K562 (cell line): ENCODE measurements around the gene ARHGEF16. TPM values are rescaled to one million over a fixed set of nuclear protein-coding genes. Genes with fewer than 3 reads are reported as not detected.

Experiments
- ATAC-seq: fragments of 200-7000 bp; cut with Tn5 transposase; 3 replicates; pipeline ENCODE4 v1.9.1; 2020; ENCODE audit warnings: moderate library complexity
- BruUV-seq: library from RNA; stranded (reverse); fragments of 400-500 nt; replicated peaks from 2 replicates; lab custom pipeline; 2021; lab: Mats Ljungman, UMichigan
- CTCF ChIA-PET: fragments of 300-600 bp; formaldehyde crosslinking; extraction: SDS; loops from one replicate; lab custom pipeline; 2021; ENCODE audit warnings: low intra/inter-chr PET ratio; lab: Yijun Ruan, JAX
- POLR2A ChIA-PET: fragments of 300-600, 350-650 bp; sonication (Branson Sonifier 250); formaldehyde crosslinking; extraction: SDS; loops from one replicate; lab custom pipeline; 2021; ENCODE audit warnings: antibody characterized with exemption, inconsistent platforms; lab: Yijun Ruan, JAX
- DNase-seq, 4 experiments: peaks; one replicate each; pipeline versions ENCODE4 v3.0.0 to v3.0.0-alpha.2; 2011 to 2018; ENCODE audit warnings: low spot score in 3 of 4, mixed read lengths in 3 of 4; ENCODE audit errors: extremely low read depth in 1 of 4
- FAIRE-seq: peaks from 2 replicates; lab custom pipeline; 2011; peaks lifted over from hg19 to GRCh38; lab: Jason Lieb, UNC
- H2AFZ ChIP-seq: 2 replicates; pipeline ENCODE4 v1.6.0; 2011; ENCODE audit warnings: low read depth, low read length, control low read depth, inconsistent platforms
- H3K27ac ChIP-seq: fragments of 200-600 bp; 3 replicates; pipeline ENCODE4 v1.8.0; 2011; ENCODE audit warnings: low read depth, mild to moderate bottlenecking, control low read depth, inconsistent platforms, low read length, moderate library complexity, mixed read lengths; ENCODE audit errors: extremely low read depth
- H3K27me3 ChIP-seq, 2 experiments: fragments of 300-600 bp in 1 of 2; 2 replicates in 1 of 2; 3 replicates in 1 of 2; pipeline versions ENCODE4 v1.6.0 to v1.8.0; 2011; ENCODE audit warnings: inconsistent platforms in 2 of 2, low read length in 2 of 2, mild to moderate bottlenecking in 1 of 2, mixed read lengths in 1 of 2, moderate library complexity in 1 of 2; ENCODE audit not compliant: control insufficient read depth in 2 of 2, insufficient read depth in 2 of 2
- H3K36me3 ChIP-seq: fragments of 300-600 bp; 3 replicates; pipeline ENCODE4 v1.8.0; 2011; ENCODE audit warnings: mild to moderate bottlenecking, low read length, inconsistent platforms; ENCODE audit not compliant: control insufficient read depth, insufficient read depth
- H3K4me1 ChIP-seq, 2 experiments: fragments of 200-600 bp in 1 of 2; replicated peaks in 1 of 2; 2 replicates in 1 of 2; 3 replicates in 1 of 2; pipeline versions ENCODE4 v1.5.1 to v1.8.0; 2011; ENCODE audit warnings: inconsistent platforms in 2 of 2, low read length in 2 of 2, mild to moderate bottlenecking in 1 of 2, mixed read lengths in 1 of 2, moderate library complexity in 1 of 2; ENCODE audit not compliant: control insufficient read depth in 2 of 2, insufficient read depth in 2 of 2
- H3K4me2 ChIP-seq: 2 replicates; pipeline ENCODE4 v1.6.1; 2011; ENCODE audit warnings: low read length, control low read depth, inconsistent platforms, mixed read lengths; ENCODE audit not compliant: insufficient read depth
- H3K4me3 ChIP-seq: fragments of 200-600 bp; sonication (generic), shearing (Covaris generic); 2 replicates; pipeline ENCODE4 v1.5.1; 2016; ENCODE audit warnings: control low read depth, inconsistent platforms
- H3K79me2 ChIP-seq: fragments of 200-600 bp; 3 replicates; pipeline ENCODE4 v1.8.0; 2011; ENCODE audit warnings: low read length, inconsistent platforms; ENCODE audit not compliant: control insufficient read depth, insufficient read depth
- H3K9ac ChIP-seq, 2 experiments: 2 replicates each; pipeline versions ENCODE4 v1.6.0 to v1.6.1; 2011; ENCODE audit warnings: low read depth in 2 of 2, low read length in 2 of 2, control low read depth in 1 of 2, inconsistent platforms in 1 of 2, mild to moderate bottlenecking in 1 of 2, mixed read lengths in 1 of 2; ENCODE audit not compliant: insufficient read depth in 1 of 2
- H3K9me1 ChIP-seq: one replicate; pipeline ENCODE4 v1.6.0; 2011; ENCODE audit warnings: inconsistent platforms, mild to moderate bottlenecking, low read length, moderate library complexity; ENCODE audit not compliant: control insufficient read depth, insufficient read depth
- H3K9me3 ChIP-seq: replicated peaks from 2 replicates; pipeline ENCODE4 v1.5.1; 2011; ENCODE audit warnings: low read depth, low read length, inconsistent platforms; ENCODE audit not compliant: control insufficient read depth, insufficient read depth
- H4K20me1 ChIP-seq: replicated peaks from 2 replicates; pipeline ENCODE4 v1.6.1; 2011; ENCODE audit warnings: low read length, inconsistent platforms, mixed read lengths; ENCODE audit not compliant: control insufficient read depth, insufficient read depth
- CEBPG ChIP-seq, 3 experiments: fragments of 200-800 bp in 1 of 3; sonication (Bioruptor generic) in 1 of 3; sonication (generic) in 1 of 3; formaldehyde crosslinking in 1 of 3; IDR thresholded peaks in 2 of 3; conservative IDR thresholded peaks in 1 of 3; 2 replicates each; pipeline versions ENCODE4 v1.6.1 to v1.8.0; 2016 to 2022; ENCODE audit warnings: missing compliant biosample characterization in 2 of 3, missing genetic modification characterization in 2 of 3, mild to moderate bottlenecking in 1 of 3, missing genetic modification reagents in 1 of 3
- ESRRB ChIP-seq: fragments of 250-450 bp; sonication (Bioruptor Pico); IDR thresholded peaks from 2 replicates; pipeline ENCODE4 v1.5.0; 2020; ENCODE audit warnings: mild to moderate bottlenecking, moderate library complexity, borderline replicate concordance
- GTF2E2 ChIP-seq: fragments of 200-800 bp; sonication (Bioruptor generic); IDR thresholded peaks from 2 replicates; pipeline ENCODE4 v1.6.1; 2016; ENCODE audit warnings: missing genetic modification characterization, missing compliant biosample characterization
- HDAC8 ChIP-seq: fragments of 450-650 bp; IDR thresholded peaks from 2 replicates; pipeline ENCODE4 v1.6.1; 2016; ENCODE audit warnings: mild to moderate bottlenecking, missing genetic modification characterization, moderate library complexity, missing compliant biosample characterization
- NRF1 ChIP-seq, 2 experiments: fragments of 450-650 bp; IDR thresholded peaks in 1 of 2; conservative IDR thresholded peaks in 1 of 2; 2 replicates each; pipeline ENCODE4 v1.6.1; 2014; ENCODE audit warnings: mild to moderate bottlenecking in 2 of 2
- PHB ChIP-seq: fragments of 250-450 bp; sonication (Bioruptor Pico); IDR thresholded peaks from 2 replicates; pipeline ENCODE4 v1.5.0; 2021
- RAD51 ChIP-seq: fragments of 450-650 bp; IDR thresholded peaks from 2 replicates; pipeline ENCODE4 v1.7.1; 2016; ENCODE audit warnings: low read depth, mild to moderate bottlenecking, borderline replicate concordance
- SAP30 ChIP-seq: fragments of 200-600 bp; sonication (generic); IDR thresholded peaks from 2 replicates; pipeline ENCODE4 v1.6.1; 2012; ENCODE audit warnings: borderline replicate concordance, low read depth, mild to moderate bottlenecking, moderate library complexity, low read length, control low read depth, inconsistent platforms; ENCODE audit not compliant: insufficient read depth, poor library complexity, severe bottlenecking
- SIN3B ChIP-seq: fragments of 450-650 bp; IDR thresholded peaks from 2 replicates; pipeline ENCODE4 v1.6.1; 2017; ENCODE audit warnings: low read depth, mild to moderate bottlenecking, moderate library complexity
- SIRT6 ChIP-seq: IDR thresholded peaks from one replicate; pipeline ENCODE4 v1.6.1; 2012; ENCODE audit warnings: low read depth, mild to moderate bottlenecking, control low read depth, inconsistent platforms, low read length, moderate library complexity
- SRSF7 ChIP-seq: fragments of 200-400 bp; formaldehyde crosslinking; optimal IDR thresholded peaks from 2 replicates; pipeline ENCODE3; 2017; ENCODE audit warnings: mild to moderate bottlenecking, low read depth, low read length
- ZFP36 ChIP-seq: fragments of 150-350 bp; IDR thresholded peaks from 2 replicates; pipeline ENCODE4 v1.6.1; 2018; ENCODE audit warnings: low read length, low read depth; ENCODE audit not compliant: partially characterized antibody
- ZNF324 ChIP-seq: fragments of 250-450 bp; sonication (Bioruptor Pico); IDR thresholded peaks from 2 replicates; pipeline ENCODE4 v1.4.0; 2020; ENCODE audit warnings: mild to moderate bottlenecking
- ZNF436 ChIP-seq: fragments of 250-450, 450-650 bp; sonication (Bioruptor Pico); formaldehyde crosslinking; IDR thresholded peaks from 2 replicates; pipeline ENCODE4 v1.7.0; 2020; ENCODE audit warnings: mild to moderate bottlenecking
- WGBS: fragments of 100-300 bp; shearing (Covaris generic); methylation state at CpG from one replicate; pipeline ENCODE4 v1.1.6; 2016; ENCODE audit warnings: low coverage, mixed read lengths; ENCODE audit not compliant: insufficient coverage; ENCODE audit errors: missing lambda C conversion rate; 5-methylcytosine and 5-hydroxymethylcytosine counted together
- in situ Hi-C: fragments of 300-500 bp; cut with MboI; formaldehyde crosslinking; loops from 4 replicates; pipeline ENCODE4 v1.15.0; 2018; ENCODE audit warnings: inconsistent platforms, mixed read lengths
- intact Hi-C: fragments of 100-400 bp; cut with micrococcal nuclease; formaldehyde crosslinking; loops from 2 replicates; pipeline ENCODE4 v1.14.2; 2022
- polyA plus RNA-seq, 8 experiments: library from polyadenylated mRNA; depleted of rRNA in 4 of 8; stranded (reverse) in 5 of 8; unstranded in 3 of 8; fragments of >200 nt; fragmentation: Nextera tagmentation in 2 of 8; fragmentation: Illumina TruSeq in 1 of 8; extraction: Ambion mirVana in 2 of 8; extraction: Trizol in 1 of 8; gene quantifications; 2 replicates each; pipeline versions ENCODE4 v1.2.1 to v1.2.3, GENCODE V29; 2011 to 2014; ENCODE audit warnings: inconsistent platforms in 1 of 8, missing spikeins in 1 of 8
- total RNA-seq, 7 experiments: library from RNA; depleted of rRNA in 6 of 7; stranded (reverse); fragments of >200 nt in 6 of 7; fragmentation: Illumina TruSeq in 2 of 7; extraction: Trizol in 2 of 7; gene quantifications; 2 replicates each; pipeline versions ENCODE4 v1.2.1 to v1.2.3, GENCODE V29; 2011 to 2021; ENCODE audit warnings: low replicate concordance in 1 of 7
- TF ChIP-seq, protein P1 (sequence below): fragments of 250-450 bp; sonication (Bioruptor Pico); IDR thresholded peaks from 2 replicates; pipeline ENCODE4 v1.8.0; 2021; ENCODE audit warnings: moderate library complexity, mild to moderate bottlenecking, inconsistent platforms
- TF ChIP-seq, protein P2 (sequence below): fragments of 450-650 bp; formaldehyde crosslinking; conservative IDR thresholded peaks from 2 replicates; pipeline ENCODE4 v1.4.0; 2022; ENCODE audit warnings: mild to moderate bottlenecking, missing genetic modification characterization
- TF ChIP-seq, protein P3 (sequence below): sonication (generic); formaldehyde crosslinking; IDR thresholded peaks from 2 replicates; pipeline ENCODE4 v1.8.0; 2022; ENCODE audit warnings: missing genetic modification reagents, mild to moderate bottlenecking, borderline replicate concordance

The ARHGEF16 gene
- total and polyA plus RNA-seq, 9 of the 15 experiments (the other 6 are each of a cell fraction or from before 2014, with no cell fraction given) = 0.15 to 1.2 (median 0.49) TPM; not detected in 2

DNA sequence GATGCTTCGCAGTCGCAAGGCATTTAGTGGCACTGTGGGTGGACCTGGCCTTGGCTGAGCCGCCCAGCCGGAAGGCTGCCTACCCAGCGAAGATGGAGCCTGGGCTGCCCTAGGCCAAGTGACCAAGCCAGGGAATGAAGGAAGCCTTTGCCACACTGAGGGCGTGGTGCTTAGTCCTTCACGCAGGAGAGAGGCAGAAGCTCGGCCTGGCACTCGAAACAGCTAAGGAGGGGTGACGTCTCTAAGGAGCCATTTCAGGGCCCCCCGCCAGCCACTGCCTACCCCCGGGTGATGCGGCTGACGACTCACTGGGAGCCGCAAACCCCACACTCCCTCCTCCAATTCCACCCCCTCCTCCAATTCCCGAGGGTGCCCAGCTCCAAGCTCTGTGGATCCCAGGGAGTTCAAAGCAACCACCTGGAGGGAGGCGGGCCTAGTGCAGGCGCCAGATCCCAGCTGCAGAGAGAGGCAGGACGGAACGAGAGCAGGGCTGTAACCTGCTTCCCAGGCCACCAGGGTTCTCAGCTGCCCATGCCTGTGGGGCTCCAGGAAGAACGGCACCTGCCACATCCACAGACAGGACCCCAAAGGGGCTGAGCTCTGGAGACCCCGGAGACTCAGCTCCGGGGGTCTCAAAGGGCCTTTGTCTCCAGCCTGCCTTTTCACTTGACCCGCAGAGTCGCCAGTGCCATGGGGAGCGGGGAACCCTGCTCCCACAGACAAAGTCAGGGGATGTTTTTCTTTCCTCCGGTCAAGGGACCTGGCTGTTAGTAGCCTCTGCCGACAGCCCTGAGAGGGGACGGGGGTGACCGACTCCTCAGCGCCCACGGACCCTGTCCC, 75.8 kb downstream of the ARHGEF16 start:
- Histone ChIP-seq H3K79me2 (no peaks in the 10 kb centered on the region), H2AFZ (no peak overlapping the region), H3K36me3 (no peaks in the 10 kb centered on the region), H3K9ac (peak overlapping the region in 1 of 2 experiments; percentile 26; a peak in 1 of 4 replicates), H3K9me3 (no peaks in the 10 kb centered on the region), H3K9me1 (no peaks in the 10 kb centered on the region), H3K27me3 (peaks cover 25 to 86% of the 10 kb centered on the region in 2 experiments; a peak in 4 of 5 replicates), H3K27ac (no peak overlapping the region), H3K4me2 (no peak overlapping the region), H4K20me1 (peaks cover 57% of the 10 kb centered on the region), H3K4me1 (peaks cover 0 to 50% of the 10 kb centered on the region in 2 experiments; a peak in 3 of 5 replicates), H3K4me3 (no peak overlapping the region)
- CTCF ChIA-PET = no interaction called here
- DNase-seq (no peak), FAIRE-seq (no peak), ATAC-seq (no peak)
- POLR2A ChIA-PET = interaction anchor here (0.6 kb wide), 1 partner anchor 709 kb away, joined by 3 read pairs; no protein-coding TSS in a partner anchor
- in situ Hi-C loops (no loop called here), intact Hi-C loops (no loop called here)
- no TSS peak for BruUV-seq
- WGBS = 9% methylated on average over 31 of the region's 32 CpGs
- no peak for TF ChIP-seq GTF2E2
- no peak for TF ChIP-seq SIRT6
- TF ChIP-seq CEBPG (CRISPR knock-in tag; IDR thresholded peaks at IDR 0.05) = no peak
- no peak for TF ChIP-seq CEBPG (tag; conservative IDR thresholded peaks at IDR 0.05 in 1 of 2, IDR thresholded peaks at IDR 0.05 in 1 of 2)
- TF ChIP-seq, protein P1, sequence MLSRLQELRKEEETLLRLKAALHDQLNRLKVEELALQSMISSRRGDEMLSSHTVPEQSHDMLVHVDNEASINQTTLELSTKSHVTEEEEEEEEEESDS (CRISPR knock-in tag) = no peak
- TF ChIP-seq HDAC8 (tag) = no peak
- no peak for TF ChIP-seq ZNF436 (CRISPR knock-in tag)
- TF ChIP-seq, protein P2, sequence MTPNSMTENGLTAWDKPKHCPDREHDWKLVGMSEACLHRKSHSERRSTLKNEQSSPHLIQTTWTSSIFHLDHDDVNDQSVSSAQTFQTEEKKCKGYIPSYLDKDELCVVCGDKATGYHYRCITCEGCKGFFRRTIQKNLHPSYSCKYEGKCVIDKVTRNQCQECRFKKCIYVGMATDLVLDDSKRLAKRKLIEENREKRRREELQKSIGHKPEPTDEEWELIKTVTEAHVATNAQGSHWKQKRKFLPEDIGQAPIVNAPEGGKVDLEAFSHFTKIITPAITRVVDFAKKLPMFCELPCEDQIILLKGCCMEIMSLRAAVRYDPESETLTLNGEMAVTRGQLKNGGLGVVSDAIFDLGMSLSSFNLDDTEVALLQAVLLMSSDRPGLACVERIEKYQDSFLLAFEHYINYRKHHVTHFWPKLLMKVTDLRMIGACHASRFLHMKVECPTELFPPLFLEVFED = no peak
- no peak for TF ChIP-seq NRF1 (conservative IDR thresholded peaks at IDR 0.05 in 1 of 2, IDR thresholded peaks at IDR 0.05 in 1 of 2)
- TF ChIP-seq SIN3B = no peak
- no peak for TF ChIP-seq SAP30
- no peak for TF ChIP-seq ZFP36
- TF ChIP-seq PHB = no peak
- TF ChIP-seq SRSF7 = no peak
- no peak for TF ChIP-seq ESRRB
- TF ChIP-seq ZNF324 (CRISPR knock-in tag) = no peak
- TF ChIP-seq, protein P3, sequence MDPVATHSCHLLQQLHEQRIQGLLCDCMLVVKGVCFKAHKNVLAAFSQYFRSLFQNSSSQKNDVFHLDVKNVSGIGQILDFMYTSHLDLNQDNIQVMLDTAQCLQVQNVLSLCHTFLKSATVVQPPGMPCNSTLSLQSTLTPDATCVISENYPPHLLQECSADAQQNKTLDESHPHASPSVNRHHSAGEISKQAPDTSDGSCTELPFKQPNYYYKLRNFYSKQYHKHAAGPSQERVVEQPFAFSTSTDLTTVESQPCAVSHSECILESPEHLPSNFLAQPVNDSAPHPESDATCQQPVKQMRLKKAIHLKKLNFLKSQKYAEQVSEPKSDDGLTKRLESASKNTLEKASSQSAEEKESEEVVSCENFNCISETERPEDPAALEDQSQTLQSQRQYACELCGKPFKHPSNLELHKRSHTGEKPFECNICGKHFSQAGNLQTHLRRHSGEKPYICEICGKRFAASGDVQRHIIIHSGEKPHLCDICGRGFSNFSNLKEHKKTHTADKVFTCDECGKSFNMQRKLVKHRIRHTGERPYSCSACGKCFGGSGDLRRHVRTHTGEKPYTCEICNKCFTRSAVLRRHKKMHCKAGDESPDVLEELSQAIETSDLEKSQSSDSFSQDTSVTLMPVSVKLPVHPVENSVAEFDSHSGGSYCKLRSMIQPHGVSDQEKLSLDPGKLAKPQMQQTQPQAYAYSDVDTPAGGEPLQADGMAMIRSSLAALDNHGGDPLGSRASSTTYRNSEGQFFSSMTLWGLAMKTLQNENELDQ (CRISPR knock-in tag) = no peak
- no peak for TF ChIP-seq RAD51
